HPDE6-E6E7 (cell line): ENCODE results near the gene CHRNA7.

ENCODE experiments used
- DNase-seq: peaks from one replicate; pipeline ENCODE4 v3.0.0; 2011; ENCODE audit warnings: missing footprints; ENCODE audit errors: extremely low spot score

Gene CHRNA7

GRCh38 chr15:32029862-32030781, at the start of gene CHRNA7:
TSS of gene CHRNA7 (plus strand) at chr15:32030515. CDS start at chr15:32030595, 80 bp downstream.
- peak; percentile 16 for DNase-seq

GRCh38 chr15:31985607-31986006, 44.7 kb upstream of the CHRNA7 start:
- DNase-seq = no peak

GRCh38 chr15:31993062-31993461, 37.3 kb upstream of the CHRNA7 start:
- no peak for DNase-seq

- no peak for DNase-seq
Measured at GRCh38 chr15:31997711-31998110, 32.6 kb upstream of the CHRNA7 start.

GRCh38 chr15:32003558-32003957, 26.8 kb upstream of the CHRNA7 start:
- no peak for DNase-seq

- no peak for DNase-seq
Measured at GRCh38 chr15:32004249-32004648, 26.1 kb upstream of the CHRNA7 start.

GRCh38 chr15:32007355-32007960, 22.9 kb upstream of the CHRNA7 start:
- DNase-seq = no peak

GRCh38 chr15:32014953-32015352, 15.4 kb upstream of the CHRNA7 start:
- DNase-seq = no peak

- no peak for DNase-seq
Measured at GRCh38 chr15:32020156-32020555, 10.2 kb upstream of the CHRNA7 start.

GRCh38 chr15:32028921-32029320, 1.4 kb upstream of the CHRNA7 start:
- DNase-seq = no peak

- DNase-seq = no peak
Measured at GRCh38 chr15:32029409-32029861, 880 bp upstream of the CHRNA7 start.

- DNase-seq = no peak
Measured at GRCh38 chr15:32030795-32031194, 480 bp downstream of the CHRNA7 start.

- DNase-seq = no peak
Measured at GRCh38 chr15:32033186-32033890, 3.0 kb downstream of the CHRNA7 start.

- no peak for DNase-seq
Measured at GRCh38 chr15:32034106-32034505, 3.8 kb downstream of the CHRNA7 start.

GRCh38 chr15:32035285-32035684, 5.0 kb downstream of the CHRNA7 start:
- no peak for DNase-seq

- no peak for DNase-seq
Measured at GRCh38 chr15:32036971-32037370, 6.7 kb downstream of the CHRNA7 start.

GRCh38 chr15:32041294-32041693, 11.0 kb downstream of the CHRNA7 start:
- no peak for DNase-seq

GRCh38 chr15:32042269-32042972, 12.1 kb downstream of the CHRNA7 start:
- DNase-seq = no peak

GRCh38 chr15:32053719-32054118, 23.4 kb downstream of the CHRNA7 start:
- no peak for DNase-seq

GRCh38 chr15:32057876-32058425, 27.6 kb downstream of the CHRNA7 start:
- no peak for DNase-seq

GRCh38 chr15:32060706-32061105, 30.4 kb downstream of the CHRNA7 start:
- no peak for DNase-seq
